Panc1 (cell line): ENCODE measurements around the gene NKAIN2. TPM values are rescaled to one million over a fixed set of nuclear protein-coding genes. Genes with fewer than 3 reads are reported as not detected.
A peak's percentile ranks its signal among the peaks of the same experiment; 100 is the strongest.

Experiments
- ATAC-seq: fragments of 200-7000 bp; cut with Tn5 transposase; 2 replicates; pipeline ENCODE4 v1.9.1; 2020; ENCODE audit warnings: mild to moderate bottlenecking, moderate library complexity
- BruUV-seq: library from RNA; stranded (reverse); fragments of 400-500 nt; replicated peaks from 2 replicates; lab custom pipeline; 2021; lab: Mats Ljungman, UMichigan
- CTCF ChIA-PET: fragments of 300-600 bp; sonication (Branson Sonifier 250); formaldehyde crosslinking; loops from one replicate; lab custom pipeline; 2022; ENCODE audit warnings: antibody characterized with exemption; lab: Charles Lee
- POLR2A ChIA-PET: fragments of 300-600 bp; sonication (Branson Sonifier 250); formaldehyde crosslinking; loops from one replicate; lab custom pipeline; 2022; ENCODE audit warnings: antibody characterized with exemption; lab: Charles Lee
- DNase-seq: peaks from one replicate; pipeline ENCODE4 v3.0.0-alpha.2; 2010; ENCODE audit warnings: low read depth, low spot score
- H3K27ac ChIP-seq: 2 replicates; pipeline ENCODE4 v1.5.1; 2011; ENCODE audit warnings: mild to moderate bottlenecking, low read length, inconsistent platforms
- H3K27me3 ChIP-seq: fragments of 200-500 bp; sonication (Bioruptor generic); 2 replicates; pipeline ENCODE4 v1.6.0; 2014; ENCODE audit warnings: low read length, inconsistent platforms; ENCODE audit not compliant: control insufficient read depth, insufficient read depth
- H3K36me3 ChIP-seq: fragments of 200-500 bp; sonication (Bioruptor generic); 2 replicates; pipeline ENCODE4 v1.5.1; 2014; ENCODE audit warnings: inconsistent platforms, mild to moderate bottlenecking, low read length, moderate library complexity; ENCODE audit not compliant: control insufficient read depth, insufficient read depth
- H3K4me1 ChIP-seq: 2 replicates; pipeline ENCODE4 v1.5.1; 2011; ENCODE audit warnings: inconsistent platforms, mild to moderate bottlenecking, low read length, moderate library complexity; ENCODE audit not compliant: control insufficient read depth, insufficient read depth
- H3K4me3 ChIP-seq, 2 experiments: 2 replicates each; pipeline ENCODE4 v1.5.1; 2011 to 2012; ENCODE audit warnings: low read depth in 2 of 2, low read length in 2 of 2, mild to moderate bottlenecking in 2 of 2, inconsistent platforms in 1 of 2, moderate library complexity in 1 of 2
- H3K9me3 ChIP-seq: fragments of 200-500 bp; sonication (Bioruptor generic); 2 replicates; pipeline ENCODE4 v1.5.1; 2014; ENCODE audit warnings: low read depth, mild to moderate bottlenecking, inconsistent platforms, low read length, moderate library complexity; ENCODE audit not compliant: control insufficient read depth, insufficient read depth
- POLR2AphosphoS5 ChIP-seq: IDR thresholded peaks from 2 replicates; pipeline ENCODE4 v1.6.1; 2012; ENCODE audit warnings: mild to moderate bottlenecking, low read depth, low read length, moderate library complexity
- SIN3A ChIP-seq: IDR thresholded peaks from 2 replicates; pipeline ENCODE4 v1.6.1; 2012; ENCODE audit warnings: low read depth, mild to moderate bottlenecking, low read length, moderate library complexity, borderline replicate concordance; ENCODE audit not compliant: insufficient read depth
- TCF7L2 ChIP-seq: IDR thresholded peaks from 2 replicates; pipeline ENCODE4 v1.6.1; 2011; ENCODE audit warnings: mild to moderate bottlenecking, low read depth, low read length, inconsistent platforms
- in situ Hi-C: cut with HindIII; loops from 2 replicates; pipeline ENCODE4 v1.10.0; 2016; ENCODE audit warnings: low sequenced_read_pairs, low pct_unique_long_range_greater_than_20kb
- intact Hi-C: fragments of 100-400 bp; cut with micrococcal nuclease; formaldehyde crosslinking; loops from one replicate; pipeline ENCODE4 v1.10.0; 2022; ENCODE audit not compliant: unreplicated experiment
- total RNA-seq: library from RNA; stranded (reverse); gene quantifications from one replicate; pipeline ENCODE4 v1.2.1, GENCODE V29; 2021; ENCODE audit not compliant: unreplicated experiment
- TF ChIP-seq, protein P1 (sequence below), 2 experiments: IDR thresholded peaks; 2 replicates each; pipeline ENCODE4 v1.6.1; 2011 to 2012; ENCODE audit warnings: low read depth in 2 of 2, control low read depth in 1 of 2, low read length in 1 of 2, mild to moderate bottlenecking in 1 of 2, moderate library complexity in 1 of 2; ENCODE audit not compliant: insufficient read depth in 1 of 2
- TF ChIP-seq, protein P2 (sequence below): fragments of 450-650 bp; IDR thresholded peaks from 2 replicates; pipeline ENCODE4 v1.5.1; 2017; ENCODE audit warnings: mild to moderate bottlenecking

The NKAIN2 gene
- total RNA-seq, 1 experiment from 2014 or later = 2.6 TPM

DNA sequence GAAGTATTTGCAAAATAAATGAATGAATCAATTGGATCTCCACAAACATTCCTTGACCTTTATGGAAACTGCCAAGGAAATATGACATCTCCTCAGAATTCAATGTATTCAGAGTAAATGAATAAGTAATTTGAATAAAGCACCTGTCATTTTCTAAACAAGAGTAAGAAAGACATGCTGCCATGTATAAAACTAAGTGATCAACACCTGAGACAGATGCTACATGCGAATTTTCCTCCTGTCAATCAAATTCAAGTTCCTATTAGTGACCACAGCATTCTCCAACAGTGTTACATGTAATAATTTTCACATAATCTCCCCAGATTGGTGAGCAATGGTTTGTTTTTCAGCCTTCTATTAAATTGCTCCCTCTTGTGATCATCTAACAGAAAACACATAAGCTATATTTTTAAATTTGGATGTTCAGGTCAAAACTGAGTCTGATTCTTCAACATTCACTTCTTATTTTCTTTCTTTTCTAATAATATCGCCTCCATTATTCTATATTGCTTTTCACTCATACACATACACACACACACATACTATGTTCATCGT lies 995.4 kb downstream of the NKAIN2 start:
- Histone ChIP-seq H3K27me3 (no peaks in the 10 kb centered on the region), H3K4me1 (no peaks in the 10 kb centered on the region), H3K9me3 (no peaks in the 10 kb centered on the region), H3K4me3 (no peak overlapping the region), H3K27ac (peak overlapping the region; percentile 32; the same call in 1 of the 2 replicates), H3K36me3 (no peaks in the 10 kb centered on the region)
- ATAC-seq (no peak), DNase-seq (no peak)
- no TSS peak for BruUV-seq
- ChIA-PET POLR2A (no interaction called here), CTCF (interaction anchor here (1.0 kb wide), 1 partner anchor 997 kb away, joined by 3 read pairs; no protein-coding TSS in a partner anchor)
- in situ Hi-C loops = no loop called here
- TF ChIP-seq TCF7L2 (no peak), POLR2AphosphoS5 (no peak), SIN3A (no peak)
- TF ChIP-seq, protein P1, sequence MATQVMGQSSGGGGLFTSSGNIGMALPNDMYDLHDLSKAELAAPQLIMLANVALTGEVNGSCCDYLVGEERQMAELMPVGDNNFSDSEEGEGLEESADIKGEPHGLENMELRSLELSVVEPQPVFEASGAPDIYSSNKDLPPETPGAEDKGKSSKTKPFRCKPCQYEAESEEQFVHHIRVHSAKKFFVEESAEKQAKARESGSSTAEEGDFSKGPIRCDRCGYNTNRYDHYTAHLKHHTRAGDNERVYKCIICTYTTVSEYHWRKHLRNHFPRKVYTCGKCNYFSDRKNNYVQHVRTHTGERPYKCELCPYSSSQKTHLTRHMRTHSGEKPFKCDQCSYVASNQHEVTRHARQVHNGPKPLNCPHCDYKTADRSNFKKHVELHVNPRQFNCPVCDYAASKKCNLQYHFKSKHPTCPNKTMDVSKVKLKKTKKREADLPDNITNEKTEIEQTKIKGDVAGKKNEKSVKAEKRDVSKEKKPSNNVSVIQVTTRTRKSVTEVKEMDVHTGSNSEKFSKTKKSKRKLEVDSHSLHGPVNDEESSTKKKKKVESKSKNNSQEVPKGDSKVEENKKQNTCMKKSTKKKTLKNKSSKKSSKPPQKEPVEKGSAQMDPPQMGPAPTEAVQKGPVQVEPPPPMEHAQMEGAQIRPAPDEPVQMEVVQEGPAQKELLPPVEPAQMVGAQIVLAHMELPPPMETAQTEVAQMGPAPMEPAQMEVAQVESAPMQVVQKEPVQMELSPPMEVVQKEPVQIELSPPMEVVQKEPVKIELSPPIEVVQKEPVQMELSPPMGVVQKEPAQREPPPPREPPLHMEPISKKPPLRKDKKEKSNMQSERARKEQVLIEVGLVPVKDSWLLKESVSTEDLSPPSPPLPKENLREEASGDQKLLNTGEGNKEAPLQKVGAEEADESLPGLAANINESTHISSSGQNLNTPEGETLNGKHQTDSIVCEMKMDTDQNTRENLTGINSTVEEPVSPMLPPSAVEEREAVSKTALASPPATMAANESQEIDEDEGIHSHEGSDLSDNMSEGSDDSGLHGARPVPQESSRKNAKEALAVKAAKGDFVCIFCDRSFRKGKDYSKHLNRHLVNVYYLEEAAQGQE (IDR thresholded peaks at IDR 0.05; ENCODE audit: insufficient read depth in 1 of 2, low read depth in 2 of 2, low read length in 1 of 2) = no peak
- TF ChIP-seq, protein P2, sequence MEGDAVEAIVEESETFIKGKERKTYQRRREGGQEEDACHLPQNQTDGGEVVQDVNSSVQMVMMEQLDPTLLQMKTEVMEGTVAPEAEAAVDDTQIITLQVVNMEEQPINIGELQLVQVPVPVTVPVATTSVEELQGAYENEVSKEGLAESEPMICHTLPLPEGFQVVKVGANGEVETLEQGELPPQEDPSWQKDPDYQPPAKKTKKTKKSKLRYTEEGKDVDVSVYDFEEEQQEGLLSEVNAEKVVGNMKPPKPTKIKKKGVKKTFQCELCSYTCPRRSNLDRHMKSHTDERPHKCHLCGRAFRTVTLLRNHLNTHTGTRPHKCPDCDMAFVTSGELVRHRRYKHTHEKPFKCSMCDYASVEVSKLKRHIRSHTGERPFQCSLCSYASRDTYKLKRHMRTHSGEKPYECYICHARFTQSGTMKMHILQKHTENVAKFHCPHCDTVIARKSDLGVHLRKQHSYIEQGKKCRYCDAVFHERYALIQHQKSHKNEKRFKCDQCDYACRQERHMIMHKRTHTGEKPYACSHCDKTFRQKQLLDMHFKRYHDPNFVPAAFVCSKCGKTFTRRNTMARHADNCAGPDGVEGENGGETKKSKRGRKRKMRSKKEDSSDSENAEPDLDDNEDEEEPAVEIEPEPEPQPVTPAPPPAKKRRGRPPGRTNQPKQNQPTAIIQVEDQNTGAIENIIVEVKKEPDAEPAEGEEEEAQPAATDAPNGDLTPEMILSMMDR = peak; percentile 38; the same call in 1 of the 2 replicates
- intact Hi-C loops = loop anchor here (5.0 to 10.0 kb wide), 4 partner anchors 264 to 1382 kb away; no protein-coding TSS in a partner anchor

GRCh38 chr6:124799638-124800037 lies 996.0 kb downstream of the NKAIN2 start:
- ChIA-PET CTCF (interaction anchor here (1.0 kb wide), 1 partner anchor 997 kb away, joined by 3 read pairs; no protein-coding TSS in a partner anchor), POLR2A (no interaction called here)
- Histone ChIP-seq H3K27ac (no peak overlapping the region), H3K27me3 (no peaks in the 10 kb centered on the region), H3K4me1 (no peaks in the 10 kb centered on the region), H3K9me3 (no peaks in the 10 kb centered on the region), H3K36me3 (no peaks in the 10 kb centered on the region), H3K4me3 (no peak overlapping the region)
- ATAC-seq (no peak), DNase-seq (no peak)
- BruUV-seq = no TSS peak
- in situ Hi-C loops (no loop called here), intact Hi-C loops (loop anchor here (5.0 to 10.0 kb wide), 4 partner anchors 265 to 1382 kb away; no protein-coding TSS in a partner anchor)
- TF ChIP-seq TCF7L2 (no peak), SIN3A (no peak)

- no peak for DNase-seq
- intact Hi-C loops = no loop called here
- Histone ChIP-seq H3K4me3 (no peak overlapping the region), H3K4me1 (no peaks in the 10 kb centered on the region), H3K27me3 (no peaks in the 10 kb centered on the region), H3K27ac (peak overlapping the region; percentile 8; the same call in 1 of the 2 replicates), H3K9me3 (no peaks in the 10 kb centered on the region), H3K36me3 (no peaks in the 10 kb centered on the region)
- POLR2A ChIA-PET = no interaction called here
- TF ChIP-seq, protein P2 = no peak
- TF ChIP-seq SIN3A = no peak
- TF ChIP-seq, protein P1 (IDR thresholded peaks at IDR 0.05; ENCODE audit: insufficient read depth in 1 of 2, low read depth in 2 of 2, low read length in 1 of 2) = no peak
- TF ChIP-seq POLR2AphosphoS5 = no peak
- CTCF ChIA-PET = no interaction called here
- in situ Hi-C loops = no loop called here
- no TSS peak for BruUV-seq
- no peak for ATAC-seq
Observed at GRCh38 chr6:124800222-124800621, 996.6 kb downstream of the NKAIN2 start.
